HG03280 (cell line): ENCODE data around the gene FOXL3.
"Not testable (repeated sequence)": the region's sequence is repeated elsewhere in the genome, so short reads cannot be mapped to it uniquely, and the experiment has no call there.

ENCODE experiments used
- ATAC-seq: cut with Tn5 transposase; IDR thresholded peaks from one replicate; pipeline ENCODE4 v1.9.1; 2021; ENCODE audit warnings: mild to moderate bottlenecking, moderate library complexity; ENCODE audit not compliant: unreplicated experiment

The FOXL3 gene

DNA sequence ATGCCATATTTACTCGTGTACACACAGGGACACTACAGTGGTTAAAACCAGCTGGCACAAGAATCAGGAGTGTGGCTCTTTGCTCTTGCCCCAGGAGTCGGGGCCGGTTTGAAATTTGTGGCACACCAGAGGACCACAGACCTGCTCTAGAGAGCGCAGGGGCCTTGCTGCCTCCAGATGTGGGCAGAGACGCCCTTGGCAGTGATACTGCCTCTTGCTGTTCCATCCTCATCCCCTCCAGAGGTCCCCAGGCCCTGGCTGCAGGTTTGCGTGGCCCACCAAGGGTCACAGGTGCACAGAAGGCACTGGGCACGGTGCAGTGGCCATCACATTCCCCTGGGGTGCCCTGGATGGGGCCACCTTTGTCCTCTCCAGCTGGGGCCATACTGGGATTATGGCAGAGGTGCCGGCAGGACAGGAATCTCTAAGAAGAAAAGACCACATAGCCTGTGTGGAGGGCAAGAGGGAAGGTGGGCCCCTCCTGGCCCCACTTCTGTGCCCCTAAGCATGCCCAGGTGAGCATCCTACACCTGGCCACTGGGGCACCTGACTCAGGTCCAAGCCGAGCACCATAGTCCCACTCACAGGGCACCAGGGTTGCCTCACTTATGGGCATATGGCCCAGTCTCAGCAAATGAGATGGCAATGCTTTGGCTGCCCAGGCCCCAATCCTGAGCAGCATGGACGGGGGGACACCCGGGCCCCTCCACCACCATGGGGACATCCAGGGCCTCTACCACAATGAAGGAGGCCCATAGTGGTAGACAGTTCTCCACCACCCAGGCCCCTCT lies 45.6 kb downstream of the FOXL3 start:
- no peak for ATAC-seq

DNA sequence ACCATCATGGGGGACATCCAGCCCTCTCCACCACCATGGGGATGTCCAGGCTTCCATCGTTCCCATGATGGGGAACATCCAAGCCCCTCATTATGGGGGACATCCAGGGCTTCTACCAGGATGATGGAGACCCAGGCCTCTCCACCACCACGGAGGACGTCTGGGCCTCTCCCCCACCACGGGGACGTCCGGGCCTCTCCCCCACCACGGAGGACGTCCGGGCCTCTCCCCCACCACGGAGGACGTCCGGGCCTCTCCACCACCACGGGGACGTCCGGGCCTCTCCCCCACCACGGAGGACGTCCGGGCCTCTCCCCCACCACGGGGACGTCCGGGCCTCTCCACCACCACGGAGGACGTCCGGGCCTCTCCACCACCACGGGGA lies 46.2 kb downstream of the FOXL3 start:
- ATAC-seq: not testable (repeated sequence)

DNA sequence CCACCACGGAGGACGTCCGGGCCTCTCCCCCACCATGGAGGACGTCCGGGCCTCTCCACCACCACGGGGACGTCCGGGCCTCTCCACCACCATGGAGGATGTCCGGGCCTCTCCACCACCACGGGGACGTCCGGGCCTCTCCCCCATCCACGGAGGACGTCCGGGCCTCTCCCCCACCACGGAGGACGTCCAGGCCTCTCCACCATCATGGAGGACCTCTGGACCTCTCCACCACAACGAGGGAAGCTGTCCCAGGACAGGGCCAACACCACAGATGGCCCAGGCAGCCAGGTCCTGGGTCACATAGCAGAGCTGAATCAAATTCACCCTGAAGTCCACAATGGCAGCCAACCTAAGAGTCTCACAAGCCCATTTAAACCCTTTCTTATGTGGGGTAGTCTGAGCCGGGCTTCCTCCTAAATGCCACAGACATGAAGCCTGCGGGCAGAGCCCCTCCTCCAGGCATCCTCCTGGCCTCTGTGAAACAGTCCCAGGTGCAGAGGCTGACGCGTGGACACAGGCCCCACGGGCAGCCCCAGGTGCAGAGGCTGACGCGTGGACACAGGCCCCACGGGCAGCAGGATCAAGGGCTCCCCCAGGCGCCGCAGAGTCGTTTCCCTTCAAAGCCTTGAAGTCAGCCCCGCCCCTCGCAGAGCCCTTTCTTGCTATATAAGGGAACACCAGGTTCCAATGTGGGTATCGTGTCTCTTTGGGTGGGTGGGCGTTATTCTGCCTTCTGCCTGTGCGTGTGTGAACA lies 47.0 kb downstream of the FOXL3 start:
- no peak for ATAC-seq

DNA sequence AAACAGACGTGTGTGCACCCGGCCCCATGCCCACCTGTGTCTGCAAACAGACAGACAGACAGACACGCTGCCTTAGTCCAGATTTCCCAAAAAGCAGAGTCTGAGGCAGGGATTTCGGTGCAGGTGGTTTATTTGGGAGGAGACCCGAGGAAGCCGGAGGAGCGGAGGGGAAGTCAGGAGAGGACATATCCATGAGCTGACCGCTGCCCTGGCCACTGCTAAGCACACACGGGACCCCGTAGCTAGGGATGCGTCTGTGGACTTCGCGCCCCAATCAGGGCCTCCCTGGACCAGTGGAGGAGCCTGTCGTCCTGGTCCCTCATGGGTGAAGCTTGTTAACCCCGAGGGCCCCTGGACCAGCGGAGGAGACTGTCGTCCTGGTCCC lies 47.6 kb downstream of the FOXL3 start:
- no peak for ATAC-seq

DNA sequence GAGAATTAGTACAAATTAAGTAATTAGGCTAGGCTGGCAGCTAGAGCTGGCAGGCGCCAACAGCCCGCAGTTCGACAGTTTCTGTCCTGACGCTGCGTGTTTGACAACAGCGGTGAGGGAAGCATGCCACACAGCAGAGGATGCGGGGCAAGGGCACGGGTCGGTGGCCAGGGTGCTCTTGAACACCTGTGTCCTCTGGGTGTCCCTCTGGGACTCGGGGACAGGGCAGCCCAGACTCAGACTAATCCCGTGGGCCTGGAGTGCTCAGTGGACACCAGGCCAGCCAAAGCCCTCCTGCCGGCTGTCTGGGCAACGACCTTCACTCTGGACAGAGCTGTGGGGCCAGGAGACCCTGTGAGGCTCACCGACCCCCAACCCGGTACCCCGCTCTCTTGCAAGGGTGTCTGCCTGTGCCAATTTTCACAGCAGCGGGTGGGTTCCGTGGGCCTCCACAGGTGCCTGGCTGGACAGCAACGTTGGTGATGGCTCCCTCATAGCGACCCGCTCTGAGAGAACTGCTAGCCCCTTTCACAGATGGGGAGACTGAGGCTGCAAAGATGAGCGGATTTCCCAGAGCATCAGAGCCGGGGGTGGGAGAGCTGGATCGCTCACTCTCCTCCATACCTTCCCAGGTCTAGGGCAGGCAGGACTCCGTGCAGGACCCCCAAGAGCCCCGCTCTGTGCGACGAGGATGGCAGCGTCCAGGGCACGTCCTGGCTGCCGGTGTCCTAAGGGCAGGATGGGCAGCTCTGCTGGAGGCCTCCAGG lies 48.5 kb downstream of the FOXL3 start:
- no peak for ATAC-seq

GRCh38 chr7:339062-339342 lies 49.0 kb downstream of the FOXL3 start:
- ATAC-seq: no peak

DNA sequence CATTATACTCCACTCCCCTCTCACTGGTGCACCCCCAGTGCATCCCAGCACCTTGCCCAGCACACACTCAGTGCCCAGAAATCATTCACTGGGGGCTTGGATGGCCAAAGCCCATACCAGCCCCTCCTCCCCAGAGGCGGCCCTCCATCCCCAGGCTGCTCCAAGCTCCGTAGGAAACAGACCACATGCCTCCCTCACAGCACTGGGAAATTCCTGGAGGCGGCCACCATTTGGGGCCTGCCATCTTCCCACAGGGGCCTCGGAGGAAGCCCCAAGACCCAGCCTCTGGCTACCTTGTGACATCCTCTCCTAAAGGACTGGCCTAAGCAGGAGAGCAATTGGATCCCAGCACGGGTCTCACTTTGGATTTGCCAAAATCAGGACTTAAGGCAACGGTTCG lies 49.7 kb downstream of the FOXL3 start:
- ATAC-seq: no peak

DNA sequence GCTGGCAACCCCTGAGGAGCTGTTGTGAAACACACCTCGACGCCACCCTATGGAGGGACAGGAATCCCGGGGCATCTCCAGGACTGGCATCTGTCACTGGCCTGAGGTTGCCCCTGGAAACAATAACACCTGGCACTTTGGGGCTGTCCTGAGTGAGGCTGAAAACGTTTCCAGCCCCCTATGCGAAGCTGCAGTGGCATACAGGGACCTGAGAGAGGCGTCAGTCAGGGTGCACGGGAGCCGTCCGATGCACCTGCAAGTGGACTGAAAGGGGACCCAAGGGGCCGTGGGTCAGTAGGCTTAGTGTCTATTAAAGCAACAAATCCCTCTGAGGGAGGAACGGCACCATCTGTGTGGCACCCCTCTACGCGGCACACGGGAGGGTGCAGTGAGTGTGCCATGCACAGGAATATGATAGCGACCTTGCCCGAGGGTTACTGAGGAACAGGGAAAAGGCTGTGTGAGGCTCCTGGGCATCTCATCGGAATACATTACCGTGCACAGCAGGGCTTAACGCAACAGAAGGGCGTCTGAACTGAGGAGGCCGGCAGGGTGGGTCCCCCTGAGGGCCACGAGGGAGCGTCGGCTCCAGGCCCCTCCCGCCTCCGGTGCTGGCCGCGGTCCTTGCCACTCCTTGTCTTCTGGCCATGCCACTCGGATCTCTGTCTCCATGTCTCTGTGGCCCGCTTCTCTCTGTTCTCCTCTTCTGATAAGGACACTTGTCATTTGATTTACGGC lies 50.4 kb downstream of the FOXL3 start:
- ATAC-seq: no peak
